ENCODE results near the gene SCGB1C2.

SCGB1C2 gene

DNA sequence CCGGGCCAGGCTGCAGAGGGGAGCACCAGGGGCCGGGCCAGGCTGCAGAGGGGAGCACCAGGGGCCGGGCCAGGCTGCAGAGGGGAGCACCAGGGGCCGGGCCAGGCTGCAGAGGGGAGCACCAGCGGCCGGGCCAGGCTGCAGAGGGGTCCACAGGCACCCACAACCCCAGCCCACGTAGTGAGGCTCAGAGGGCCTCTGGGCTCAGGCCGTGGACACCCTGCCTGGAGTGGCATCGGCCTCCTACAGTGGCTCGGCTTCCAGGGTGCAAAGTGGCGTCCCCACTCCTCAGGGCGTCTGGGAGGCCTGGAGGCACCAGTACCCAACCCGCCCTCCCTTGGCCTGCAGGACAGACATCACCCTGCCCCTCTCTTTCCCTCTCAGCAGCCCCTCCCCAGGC lies 34.5 kb downstream of the SCGB1C2 start:
- DNase-seq (ENCODE audit: low read depth in 2 of 2): no peak

DNA sequence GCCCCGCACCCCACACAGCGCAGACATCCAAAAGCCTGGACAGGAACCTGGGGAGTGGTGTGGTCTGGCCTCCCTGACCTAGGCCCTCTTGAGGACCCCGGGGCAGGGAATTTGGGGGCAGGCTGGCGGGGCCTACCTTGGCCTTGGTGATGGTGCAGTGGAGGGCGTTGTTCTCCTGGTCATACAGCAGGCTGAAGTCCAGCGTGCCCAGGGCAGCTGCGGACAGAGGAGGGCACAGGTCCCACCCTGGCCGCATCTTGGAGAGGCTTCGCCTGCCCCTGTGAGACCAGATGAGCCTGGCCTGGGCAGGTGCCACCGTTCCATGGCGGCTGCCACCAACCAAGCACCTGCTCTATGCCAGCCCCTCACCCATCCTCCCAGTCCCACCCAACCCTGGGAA lies 35.0 kb downstream of the SCGB1C2 start:
- DNase-seq (ENCODE audit: low read depth in 2 of 2): no peak

DNA sequence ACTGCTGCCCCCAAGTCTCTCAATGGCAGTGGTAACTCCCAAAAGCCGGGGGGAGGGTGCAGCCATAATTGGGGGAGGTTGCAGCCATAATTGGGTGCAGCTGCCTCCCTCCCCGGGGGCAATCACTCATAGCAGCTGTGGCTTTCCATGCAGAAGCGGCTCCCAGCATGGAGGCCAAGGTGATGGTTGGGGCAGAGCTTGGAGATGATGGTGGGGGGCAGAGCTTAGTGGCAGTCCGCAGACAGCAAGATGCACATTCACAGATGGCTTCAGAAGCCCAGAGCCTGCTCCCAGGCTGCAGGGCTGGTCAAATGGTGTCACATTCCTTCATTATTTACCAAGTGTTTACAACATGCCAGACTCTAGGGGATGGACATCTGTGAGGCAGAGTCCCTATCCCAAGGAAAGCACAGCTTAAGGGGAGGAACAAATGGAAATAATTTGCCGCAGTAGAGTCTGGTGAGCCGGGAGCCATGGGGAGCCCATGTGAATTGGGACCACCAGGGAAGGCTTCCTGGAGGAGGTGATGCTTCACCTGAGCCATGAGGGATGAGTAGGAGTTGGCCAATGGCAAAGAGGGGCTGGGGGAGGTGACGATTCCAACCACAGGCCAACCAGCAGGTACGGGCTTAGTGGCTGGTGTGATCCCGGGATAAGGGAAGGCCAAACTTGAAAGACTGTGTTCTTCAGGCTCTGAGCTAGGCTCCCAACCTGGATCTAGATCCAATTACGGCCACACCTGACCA lies 36.0 kb downstream of the SCGB1C2 start:
- DNase-seq (ENCODE audit: low read depth in 2 of 2): no peak

DNA sequence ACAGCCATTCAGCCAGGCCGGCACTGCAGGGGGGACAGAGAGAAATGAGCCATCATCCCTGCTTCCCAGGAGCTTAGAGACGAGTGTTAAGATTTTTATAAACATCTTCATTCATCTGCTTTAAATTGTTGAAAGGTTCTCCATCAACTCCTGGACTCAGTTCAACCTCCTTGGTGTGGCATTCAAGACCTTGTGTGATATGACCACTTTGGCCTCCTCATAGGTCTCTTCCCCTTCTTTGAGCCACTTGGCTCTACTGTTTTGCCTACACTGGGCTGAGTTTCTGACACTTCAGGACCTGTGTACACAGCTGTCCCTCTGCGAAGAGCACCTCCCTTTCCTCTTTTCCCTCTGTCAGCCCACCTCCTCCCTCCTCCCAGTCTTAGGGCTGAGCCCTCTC lies 39.8 kb downstream of the SCGB1C2 start:
- no peak for DNase-seq (ENCODE audit: low read depth in 2 of 2)

DNA sequence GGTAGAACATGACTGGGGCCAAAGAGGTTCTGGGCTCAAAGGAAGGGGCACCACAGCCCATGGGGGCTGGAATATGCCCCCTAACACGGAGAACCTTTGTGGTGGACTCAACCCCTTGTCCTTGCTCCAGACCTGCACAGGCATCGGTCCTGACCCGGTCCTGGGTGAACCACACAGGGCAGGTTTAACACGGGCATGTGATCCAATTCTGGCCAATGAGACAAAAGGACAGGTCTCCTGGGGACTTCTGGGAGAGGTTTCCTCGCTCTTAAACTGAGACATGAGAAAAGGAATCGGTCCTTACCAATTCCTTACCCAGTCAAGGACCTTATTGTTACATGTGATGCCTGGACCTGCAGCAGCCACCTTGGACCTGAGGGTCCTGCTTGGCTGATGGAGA lies 40.4 kb downstream of the SCGB1C2 start:
- no peak for DNase-seq (ENCODE audit: low read depth in 2 of 2)

DNA sequence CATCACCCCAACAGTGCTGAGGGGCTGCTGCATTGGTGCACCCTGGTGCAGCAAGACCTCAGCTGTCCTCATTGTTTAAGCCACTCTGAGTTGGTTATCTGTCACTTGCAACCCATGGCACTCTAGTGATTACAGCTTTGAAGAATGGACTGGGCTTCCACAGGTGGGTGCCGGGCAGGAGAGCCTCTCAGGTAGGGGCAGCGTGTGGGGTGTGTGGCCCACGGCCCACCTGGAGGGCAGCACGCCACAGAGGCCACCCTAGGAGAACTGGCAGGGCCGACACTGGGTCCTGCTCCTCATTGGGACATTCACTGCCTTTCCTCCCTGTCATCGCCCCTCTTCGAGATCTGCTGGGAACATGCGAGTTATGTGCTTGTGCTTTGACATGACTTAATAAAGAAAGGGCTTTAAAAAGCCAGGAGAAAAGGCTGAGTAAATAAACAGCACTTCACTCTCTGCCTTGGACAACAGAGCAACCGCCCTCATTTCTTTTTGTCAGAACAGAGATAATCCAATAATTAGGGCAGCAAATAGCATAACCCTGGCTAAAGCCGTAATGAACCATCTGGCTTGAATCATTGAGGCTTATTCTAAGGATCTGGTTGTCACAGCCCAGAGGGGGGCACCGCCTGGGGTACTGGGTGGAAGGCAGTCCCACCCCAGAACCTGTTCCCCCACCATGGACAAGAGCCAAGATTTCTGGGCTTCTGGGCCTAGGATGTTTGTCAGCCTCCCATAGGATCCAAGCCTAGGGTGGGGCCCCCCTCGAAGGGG lies 41.1 kb downstream of the SCGB1C2 start:
- DNase-seq (ENCODE audit: low read depth in 2 of 2): no peak

DNA sequence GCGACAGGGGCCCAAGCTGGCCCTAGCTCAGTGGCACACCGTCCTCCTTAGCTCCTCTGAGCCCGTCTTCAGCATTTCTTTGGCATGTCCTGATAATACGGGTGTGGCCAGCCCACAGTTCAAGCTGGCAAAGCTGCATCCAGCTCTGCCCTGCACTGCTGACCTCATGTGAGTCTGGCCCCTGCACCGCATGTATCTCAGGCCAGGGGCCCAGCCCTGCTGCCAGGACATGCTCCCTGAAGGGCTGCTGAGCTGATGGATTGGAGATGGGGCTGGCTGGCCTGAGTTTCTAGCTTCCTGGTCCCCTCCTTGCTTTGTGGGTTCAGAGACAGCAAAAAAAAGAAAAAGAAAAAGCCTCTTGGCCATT lies 41.7 kb downstream of the SCGB1C2 start:
- DNase-seq (ENCODE audit: low read depth in 2 of 2): no peak

DNA sequence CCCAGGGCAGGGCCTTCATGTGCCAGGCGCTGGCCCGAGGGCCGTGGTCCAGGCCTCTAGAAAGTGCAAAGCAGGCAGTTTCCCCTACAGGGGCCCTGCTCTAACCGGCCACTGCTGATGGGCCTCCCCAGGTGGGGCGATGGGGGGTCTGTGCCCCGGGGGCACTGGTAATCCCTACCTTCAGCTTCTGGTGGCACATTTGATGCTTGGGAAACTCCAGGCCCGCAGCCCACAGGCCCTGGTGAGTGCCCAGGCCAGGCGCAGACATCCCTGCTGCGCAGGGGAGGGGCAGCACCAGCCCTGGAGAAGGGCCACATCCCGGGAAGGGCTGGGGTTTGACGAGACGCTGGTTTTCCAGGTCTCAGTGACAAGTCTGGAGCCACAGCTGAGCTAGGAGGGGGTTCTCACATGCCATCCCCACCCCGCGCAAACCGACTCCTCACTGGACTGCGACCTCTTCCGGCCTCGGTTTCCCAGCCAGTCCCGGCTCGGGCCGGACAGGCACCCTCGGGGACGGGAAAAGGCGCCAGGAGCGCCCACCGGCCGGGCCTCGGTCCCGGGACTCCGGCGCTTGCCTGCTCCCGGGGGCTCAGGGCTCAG lies 42.5 kb downstream of the SCGB1C2 start:
- DNase-seq (ENCODE audit: low read depth in 2 of 2): no peak

DNA sequence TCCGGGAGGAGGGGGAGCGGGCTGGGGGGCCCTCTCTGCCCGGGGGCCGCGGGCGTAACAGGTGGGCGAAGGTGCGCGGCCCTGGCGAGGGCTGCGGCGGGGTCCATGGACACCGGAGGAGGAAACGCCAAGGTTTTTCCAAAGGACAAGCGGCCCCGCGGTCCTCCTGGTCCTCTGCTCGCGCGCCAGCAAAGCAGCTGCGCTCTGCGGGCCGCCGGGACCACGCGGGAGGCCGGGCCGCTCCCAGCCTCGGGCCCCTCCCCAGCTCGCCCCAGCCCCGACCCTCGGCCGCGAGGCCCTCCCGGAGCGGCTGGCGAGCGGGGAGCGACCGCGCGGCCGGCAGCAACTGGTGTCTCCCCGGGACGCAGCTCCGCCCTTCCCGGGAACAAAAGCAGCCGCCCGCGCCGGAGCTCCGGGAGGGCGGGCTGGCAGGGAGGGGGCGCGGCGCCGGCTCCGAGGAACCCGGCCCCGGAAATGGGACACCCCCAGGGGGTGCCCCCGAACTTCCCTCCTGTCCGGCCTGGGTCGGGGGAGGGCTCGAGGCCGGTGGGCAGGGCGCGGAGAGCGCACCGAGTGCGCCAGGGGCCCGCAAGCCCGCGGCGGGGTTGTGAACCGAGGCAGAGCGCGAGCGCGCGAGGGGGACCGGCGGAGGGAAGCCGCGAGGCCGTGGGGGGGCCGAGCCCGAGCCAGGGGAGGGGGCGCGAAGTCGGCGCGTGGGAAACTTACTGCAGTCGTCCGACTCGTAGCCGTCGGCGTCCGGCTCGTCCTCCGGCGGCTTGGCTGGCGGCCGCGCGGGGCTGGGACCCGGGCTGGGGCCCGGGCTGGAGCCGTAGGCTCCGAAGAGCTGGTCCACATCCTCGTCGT lies 43.2 kb downstream of the SCGB1C2 start:
- DNase-seq (ENCODE audit: low read depth in 2 of 2): no peak

DNA sequence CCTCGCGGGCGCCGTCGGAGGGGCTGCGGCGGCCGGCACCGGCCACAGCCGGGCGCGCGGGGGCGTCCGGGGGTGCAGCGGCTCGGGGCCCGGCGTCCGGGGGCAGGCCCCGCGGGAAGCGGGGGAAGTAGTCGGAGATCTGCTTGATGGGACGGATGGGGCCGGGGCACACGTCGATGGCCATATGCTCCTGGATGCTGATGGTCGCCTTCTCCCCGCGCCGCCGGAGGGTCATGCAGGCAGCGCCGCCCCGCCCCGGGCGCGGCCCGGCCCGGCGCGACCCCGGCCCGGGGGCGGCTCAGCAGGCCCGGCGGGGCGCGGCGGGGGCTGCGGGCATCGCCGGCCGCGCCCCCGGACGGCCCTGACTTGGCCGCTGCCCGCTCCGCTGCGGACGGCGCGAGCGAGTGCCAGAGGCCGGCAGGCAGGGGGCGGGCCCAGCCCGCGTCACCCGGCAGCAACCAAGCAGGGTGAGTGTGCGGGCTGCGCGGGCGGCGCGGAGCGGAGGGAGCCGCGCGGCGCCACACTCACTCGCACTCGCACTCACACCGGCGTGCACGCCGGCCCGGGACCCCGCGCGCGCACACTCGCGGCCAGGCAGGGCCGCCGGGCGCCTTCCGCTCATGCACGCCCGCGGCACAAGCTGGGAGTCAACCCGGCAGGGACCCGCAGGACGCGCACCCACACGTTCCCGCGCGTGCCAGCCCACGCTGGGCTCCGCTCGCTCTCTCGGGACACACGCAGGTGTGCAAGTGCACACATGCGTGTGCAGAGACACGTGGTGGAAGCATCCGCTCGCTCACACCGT lies 44.1 kb downstream of the SCGB1C2 start, which contains the start of gene DOC2B:
DOC2B (minus strand) TSS at position 406 of the 805 bp plus-strand sequence; CDS start at position 235, 171 bp downstream.
- DNase-seq (ENCODE audit: low read depth in 2 of 2): no peak

DNA sequence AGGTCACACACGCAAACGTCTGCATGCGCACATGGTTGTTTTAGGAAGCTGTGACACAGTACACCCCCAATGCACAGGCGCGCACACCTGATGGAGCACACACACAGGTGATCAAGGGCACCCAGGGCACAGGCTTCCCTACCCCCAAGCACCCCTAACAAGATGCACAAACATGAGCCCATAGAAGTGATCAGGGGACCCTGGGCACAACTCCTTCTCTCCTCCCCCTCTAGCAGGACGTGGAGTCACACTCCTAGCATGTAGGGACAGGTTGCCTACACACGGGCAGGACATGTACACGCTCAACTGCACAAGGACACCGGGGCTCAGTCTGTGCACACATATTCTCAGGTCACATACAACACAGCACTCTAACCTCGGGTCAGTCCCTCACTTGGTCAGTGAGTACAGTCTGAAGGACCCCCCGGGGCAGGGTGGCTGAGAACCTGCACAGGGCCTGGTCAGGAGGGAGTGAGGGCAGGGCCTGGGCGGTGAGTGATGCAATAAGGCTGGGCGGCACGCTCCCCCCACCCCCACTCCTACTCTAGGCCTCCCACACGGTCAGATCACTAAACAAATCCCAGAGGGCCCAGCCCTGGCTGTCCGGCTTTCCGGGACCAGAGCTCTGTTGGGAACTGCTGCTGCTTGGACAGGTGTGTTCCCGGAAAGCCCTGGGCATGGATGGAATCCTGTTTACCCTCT lies 44.8 kb downstream of the SCGB1C2 start:
- no peak for DNase-seq (ENCODE audit: low read depth in 2 of 2)

DNA sequence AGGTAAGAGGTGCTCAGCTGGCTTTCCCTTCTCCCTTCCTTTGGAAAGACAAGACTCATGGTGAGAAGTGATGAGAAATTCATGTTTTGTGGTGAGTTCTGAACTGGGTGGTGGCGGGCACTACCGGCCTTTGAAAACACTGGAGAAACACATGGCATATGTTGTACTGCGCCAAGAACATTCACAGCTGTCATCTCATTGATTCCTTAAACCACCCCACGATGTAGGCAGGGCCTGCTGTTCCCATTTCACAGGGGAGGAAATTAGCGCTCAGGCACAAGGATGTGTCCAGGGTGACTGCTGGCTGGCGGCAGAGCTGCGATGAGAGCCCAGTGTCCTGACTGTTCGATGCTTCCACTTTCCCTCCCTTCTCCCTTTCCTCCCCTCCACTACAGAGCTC lies 45.7 kb downstream of the SCGB1C2 start:
- DNase-seq (ENCODE audit: low read depth in 2 of 2): no peak

DNA sequence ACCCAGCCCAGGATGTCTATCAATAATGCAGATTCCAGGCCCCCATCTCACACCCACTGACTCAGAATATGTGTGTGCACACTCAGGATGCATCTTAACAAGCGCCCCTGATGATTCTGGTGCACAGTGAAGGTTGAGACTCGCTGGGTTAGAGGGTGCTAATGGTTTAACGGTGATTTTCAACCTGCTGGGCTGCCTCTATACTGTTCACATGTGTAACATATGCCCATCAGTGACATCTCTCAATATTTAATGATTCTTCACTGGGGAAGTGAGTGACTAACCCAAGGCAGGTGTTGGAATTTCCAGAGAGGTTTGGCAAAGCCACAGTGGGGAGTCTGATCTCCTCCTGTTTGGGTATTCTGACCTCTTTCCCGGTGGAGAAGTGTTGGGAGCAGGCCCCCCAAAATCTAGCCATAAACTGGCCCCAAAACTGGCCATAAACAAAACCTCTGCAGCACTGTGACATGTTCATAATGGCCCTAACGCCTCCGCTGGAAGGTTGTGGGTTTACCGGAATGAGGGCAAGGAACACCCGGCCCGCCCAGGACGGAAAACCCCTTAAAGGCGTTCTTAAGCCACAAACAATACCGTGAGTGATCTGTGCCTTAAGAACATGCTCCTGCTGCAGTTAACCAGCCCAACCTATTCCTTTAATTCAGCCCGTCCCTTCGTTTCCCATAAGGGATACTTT lies 48.2 kb downstream of the SCGB1C2 start:
- no peak for DNase-seq (ENCODE audit: low read depth in 2 of 2)

DNA sequence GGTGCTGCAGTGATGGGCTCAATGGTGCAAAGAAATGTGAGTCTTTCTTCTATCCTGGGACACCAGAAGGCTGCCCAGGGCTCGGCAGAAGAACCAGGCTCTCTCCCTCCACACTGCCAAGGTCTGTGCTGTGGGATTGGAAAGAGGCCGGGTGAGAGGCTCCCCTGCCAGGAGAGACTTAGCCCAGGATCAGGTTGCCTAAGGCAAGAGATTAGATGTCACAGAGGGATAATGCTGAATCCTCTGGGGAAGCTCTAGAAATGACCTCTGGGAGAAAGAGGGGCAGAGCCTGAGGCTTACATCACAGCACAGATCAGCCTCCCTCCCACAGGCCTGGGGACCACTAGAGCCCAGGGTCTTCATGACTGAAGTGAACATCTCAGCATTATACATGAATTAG lies 49.8 kb downstream of the SCGB1C2 start:
- DNase-seq (ENCODE audit: low read depth in 2 of 2): no peak
